Measurements from ENCODE around the gene ZC3H8. TPM values are rescaled to one million over a fixed set of nuclear protein-coding genes. Genes with fewer than 3 reads are reported as not detected.

Gene ZC3H8
- polyA plus RNA-seq, 4 donors: 15.4 to 19.7 (median 17.6) TPM

- no peak for DNase-seq (ENCODE audit: low read depth in 4 of 4, low spot score in 3 of 4)
These were observed 86.3 kb downstream of the ZC3H8 start for GRCh38 chr2:112168422-112169124.

GRCh38 chr2:112166806-112167499, 87.9 kb downstream of the ZC3H8 start:
- no peak for DNase-seq (ENCODE audit: low read depth in 4 of 4, low spot score in 3 of 4)

- no peak for DNase-seq (ENCODE audit: low read depth in 4 of 4, low spot score in 3 of 4)
These were observed 89.5 kb downstream of the ZC3H8 start for GRCh38 chr2:112165296-112165695.

GRCh38 chr2:112164876-112165275, 90.0 kb downstream of the ZC3H8 start:
- DNase-seq (ENCODE audit: low read depth in 4 of 4, low spot score in 3 of 4): no peak

GRCh38 chr2:112163541-112163981, 91.3 kb downstream of the ZC3H8 start:
- DNase-seq (ENCODE audit: low read depth in 4 of 4, low spot score in 3 of 4): no peak

GRCh38 chr2:112162956-112163355, 91.9 kb downstream of the ZC3H8 start:
- no peak for DNase-seq (ENCODE audit: low read depth in 4 of 4, low spot score in 3 of 4)

GRCh38 chr2:112162341-112162740, 92.5 kb downstream of the ZC3H8 start:
- DNase-seq (ENCODE audit: low read depth in 4 of 4, low spot score in 3 of 4): no peak

Other genes starting within 250 kb of the ZC3H8 start
- 10 to 100 TPM; 18.7 to 33.3 (median 22.2) TPM for gene TMEM87B, start 199.8 kb downstream of the ZC3H8 start, polyA plus RNA-seq (ENCODE audit: insufficient read length in 4 of 4)
- gene FBLN7, start 116.7 kb downstream of the ZC3H8 start, polyA plus RNA-seq (ENCODE audit: insufficient read length in 4 of 4): 10 to 100 TPM; 10.4 to 16.3 (median 13.2) TPM
- gene ZC3H6, start 20.6 kb upstream of the ZC3H8 start, polyA plus RNA-seq (ENCODE audit: insufficient read length in 4 of 4): 1 to 10 TPM; 6.3 to 9.7 (median 8.1) TPM
- gene RGPD8, start 178.6 kb upstream of the ZC3H8 start, polyA plus RNA-seq (ENCODE audit: insufficient read length in 4 of 4): 1 to 10 TPM; 2.4 to 3.9 (median 3.1) TPM
- gene TTL, start 227.1 kb upstream of the ZC3H8 start, polyA plus RNA-seq (ENCODE audit: insufficient read length in 4 of 4): 10 to 100 TPM; 32.9 to 41.0 (median 38.3) TPM